ENCODE measurements around the gene GRM1.

DNA sequence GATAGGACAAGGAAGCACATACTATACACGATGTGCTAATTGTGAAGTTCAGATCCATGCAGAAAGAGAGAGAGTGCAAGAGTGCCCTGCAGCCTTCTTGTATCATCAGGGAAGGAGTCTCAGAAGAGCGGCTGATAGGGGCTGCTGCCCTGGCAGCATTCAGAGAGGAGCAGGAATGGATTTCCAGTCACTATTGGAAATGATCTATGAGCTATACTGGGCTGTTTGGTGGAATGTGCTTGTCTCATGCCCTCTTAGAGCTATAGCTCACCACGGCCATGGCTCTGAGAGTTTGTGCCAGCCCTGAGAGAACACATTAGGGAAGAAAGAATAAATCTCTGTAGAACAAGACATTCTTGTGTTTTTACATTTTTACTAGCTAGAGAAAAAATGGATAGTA is 302.2 kb downstream of the GRM1 start:
- TF ChIP-seq POLR2A (IDR thresholded peaks at IDR 0.05) (no peak), POLR2AphosphoS5 (IDR thresholded peaks at IDR 0.05) (no peak), EP300 (IDR thresholded peaks at IDR 0.05) (no peak)
- TF ChIP-seq, protein P1, sequence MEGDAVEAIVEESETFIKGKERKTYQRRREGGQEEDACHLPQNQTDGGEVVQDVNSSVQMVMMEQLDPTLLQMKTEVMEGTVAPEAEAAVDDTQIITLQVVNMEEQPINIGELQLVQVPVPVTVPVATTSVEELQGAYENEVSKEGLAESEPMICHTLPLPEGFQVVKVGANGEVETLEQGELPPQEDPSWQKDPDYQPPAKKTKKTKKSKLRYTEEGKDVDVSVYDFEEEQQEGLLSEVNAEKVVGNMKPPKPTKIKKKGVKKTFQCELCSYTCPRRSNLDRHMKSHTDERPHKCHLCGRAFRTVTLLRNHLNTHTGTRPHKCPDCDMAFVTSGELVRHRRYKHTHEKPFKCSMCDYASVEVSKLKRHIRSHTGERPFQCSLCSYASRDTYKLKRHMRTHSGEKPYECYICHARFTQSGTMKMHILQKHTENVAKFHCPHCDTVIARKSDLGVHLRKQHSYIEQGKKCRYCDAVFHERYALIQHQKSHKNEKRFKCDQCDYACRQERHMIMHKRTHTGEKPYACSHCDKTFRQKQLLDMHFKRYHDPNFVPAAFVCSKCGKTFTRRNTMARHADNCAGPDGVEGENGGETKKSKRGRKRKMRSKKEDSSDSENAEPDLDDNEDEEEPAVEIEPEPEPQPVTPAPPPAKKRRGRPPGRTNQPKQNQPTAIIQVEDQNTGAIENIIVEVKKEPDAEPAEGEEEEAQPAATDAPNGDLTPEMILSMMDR (IDR thresholded peaks at IDR 0.05): no peak
